Measurements from ENCODE around the gene NCOA1.

NCOA1 gene

DNA sequence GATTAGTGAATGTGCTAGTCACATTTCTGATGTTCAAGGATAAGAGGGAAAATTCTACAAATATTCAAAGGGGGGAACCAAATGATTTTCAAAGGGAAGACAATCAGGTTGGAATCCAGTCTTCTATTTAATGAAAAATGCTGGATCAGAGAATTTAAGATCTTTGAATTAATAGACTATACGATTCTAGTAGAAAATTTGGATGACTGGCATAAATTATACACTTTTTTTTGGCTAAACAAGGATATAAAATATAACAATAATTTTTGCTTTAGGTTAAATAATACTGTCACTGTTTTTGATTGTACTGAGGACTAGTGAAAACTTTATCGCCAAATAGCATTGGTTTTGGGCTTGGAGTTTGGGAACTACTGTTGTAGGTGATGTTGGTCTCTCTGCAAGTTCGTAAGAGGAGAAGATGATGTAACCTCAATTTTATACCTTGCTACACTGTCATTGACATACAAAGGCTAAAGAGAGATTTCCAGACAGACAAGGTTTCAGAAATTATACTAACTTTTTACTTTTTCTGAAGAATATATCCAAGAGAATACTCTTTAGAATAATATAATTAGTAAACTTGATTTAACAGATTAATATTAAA, 51.3 kb downstream of the NCOA1 start:
- Histone ChIP-seq H3K9me2 (replicated peaks; ENCODE audit: control insufficient read depth, low read length) (no peaks in the 10 kb centered on the region), H3K4me1 (ENCODE audit: control insufficient read depth, low read length) (peaks cover 15% of the 10 kb centered on the region), H4K20me1 (ENCODE audit: control insufficient read depth, insufficient read depth, low read depth, low read length) (no peaks in the 10 kb centered on the region), H3K4me2 (ENCODE audit: low read length) (no peak overlapping the region), H3K79me2 (ENCODE audit: control insufficient read depth, low read length) (no peaks in the 10 kb centered on the region), H3K9me3 (ENCODE audit: control insufficient read depth, insufficient read depth, low read length) (peaks cover 5% of the 10 kb centered on the region; the same call in 1 of the 2 replicates), H3F3A (ENCODE audit: control insufficient read depth, insufficient read depth) (no peaks in the 10 kb centered on the region), H3K27me3 (ENCODE audit: control insufficient read depth, low read length) (no peaks in the 10 kb centered on the region), H3K36me3 (ENCODE audit: control insufficient read depth, low read length) (no peaks in the 10 kb centered on the region), H3K27ac (ENCODE audit: low read depth, low read length) (no peak overlapping the region), H3K4me3 (ENCODE audit: low read length) (no peak overlapping the region)
- no peak for TF ChIP-seq EZH2phosphoT487 (IDR thresholded peaks at IDR 0.05; ENCODE audit: borderline replicate concordance, low read length)
- TF ChIP-seq, protein P1, sequence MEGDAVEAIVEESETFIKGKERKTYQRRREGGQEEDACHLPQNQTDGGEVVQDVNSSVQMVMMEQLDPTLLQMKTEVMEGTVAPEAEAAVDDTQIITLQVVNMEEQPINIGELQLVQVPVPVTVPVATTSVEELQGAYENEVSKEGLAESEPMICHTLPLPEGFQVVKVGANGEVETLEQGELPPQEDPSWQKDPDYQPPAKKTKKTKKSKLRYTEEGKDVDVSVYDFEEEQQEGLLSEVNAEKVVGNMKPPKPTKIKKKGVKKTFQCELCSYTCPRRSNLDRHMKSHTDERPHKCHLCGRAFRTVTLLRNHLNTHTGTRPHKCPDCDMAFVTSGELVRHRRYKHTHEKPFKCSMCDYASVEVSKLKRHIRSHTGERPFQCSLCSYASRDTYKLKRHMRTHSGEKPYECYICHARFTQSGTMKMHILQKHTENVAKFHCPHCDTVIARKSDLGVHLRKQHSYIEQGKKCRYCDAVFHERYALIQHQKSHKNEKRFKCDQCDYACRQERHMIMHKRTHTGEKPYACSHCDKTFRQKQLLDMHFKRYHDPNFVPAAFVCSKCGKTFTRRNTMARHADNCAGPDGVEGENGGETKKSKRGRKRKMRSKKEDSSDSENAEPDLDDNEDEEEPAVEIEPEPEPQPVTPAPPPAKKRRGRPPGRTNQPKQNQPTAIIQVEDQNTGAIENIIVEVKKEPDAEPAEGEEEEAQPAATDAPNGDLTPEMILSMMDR (IDR thresholded peaks at IDR 0.05; ENCODE audit: low read depth, low read length, poor library complexity, severe bottlenecking) = no peak

DNA sequence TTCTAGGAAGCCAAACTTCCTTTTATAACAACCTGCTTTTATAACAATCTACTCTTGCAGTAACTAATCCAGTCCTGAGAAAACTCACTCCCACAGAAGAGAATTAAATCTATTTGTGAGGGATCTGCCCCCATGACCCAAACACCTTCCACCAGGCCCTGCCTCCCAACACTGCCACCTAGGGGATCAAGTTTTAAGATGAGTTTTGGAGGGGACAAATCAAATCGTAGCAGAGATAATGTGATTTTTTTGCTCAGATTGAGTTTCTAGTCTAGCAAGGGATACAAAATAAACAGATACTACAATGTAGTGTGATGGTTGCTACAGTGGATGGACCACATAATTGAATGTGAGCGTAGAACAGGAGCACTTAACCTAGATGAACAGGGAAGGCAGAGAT, 52.2 kb downstream of the NCOA1 start:
- H3K79me2 ChIP-seq (ENCODE audit: control insufficient read depth, low read length) = no peaks in the 10 kb centered on the region
- no peak overlapping the region for H3K4me3 ChIP-seq (ENCODE audit: low read length)
- H3K4me1 ChIP-seq (ENCODE audit: control insufficient read depth, low read length) = peaks cover 14% of the 10 kb centered on the region
- H3K27ac ChIP-seq (ENCODE audit: low read depth, low read length) = no peak overlapping the region
- no peaks in the 10 kb centered on the region for H3K9me2 ChIP-seq (replicated peaks; ENCODE audit: control insufficient read depth, low read length)
- no peak for TF ChIP-seq EZH2phosphoT487 (IDR thresholded peaks at IDR 0.05; ENCODE audit: borderline replicate concordance, low read length)
- TF ChIP-seq, protein P1 (IDR thresholded peaks at IDR 0.05; ENCODE audit: low read depth, low read length, poor library complexity, severe bottlenecking) = peak; percentile 68
- H4K20me1 ChIP-seq (ENCODE audit: control insufficient read depth, insufficient read depth, low read depth, low read length) = no peaks in the 10 kb centered on the region
- H3F3A ChIP-seq (ENCODE audit: control insufficient read depth, insufficient read depth) = no peaks in the 10 kb centered on the region
- H3K36me3 ChIP-seq (ENCODE audit: control insufficient read depth, low read length) = no peaks in the 10 kb centered on the region
- H3K4me2 ChIP-seq (ENCODE audit: low read length) = no peak overlapping the region
- H3K9me3 ChIP-seq (ENCODE audit: control insufficient read depth, insufficient read depth, low read length) = peaks cover 1% of the 10 kb centered on the region; the same call in 1 of the 2 replicates
- no peaks in the 10 kb centered on the region for H3K27me3 ChIP-seq (ENCODE audit: control insufficient read depth, low read length)

DNA sequence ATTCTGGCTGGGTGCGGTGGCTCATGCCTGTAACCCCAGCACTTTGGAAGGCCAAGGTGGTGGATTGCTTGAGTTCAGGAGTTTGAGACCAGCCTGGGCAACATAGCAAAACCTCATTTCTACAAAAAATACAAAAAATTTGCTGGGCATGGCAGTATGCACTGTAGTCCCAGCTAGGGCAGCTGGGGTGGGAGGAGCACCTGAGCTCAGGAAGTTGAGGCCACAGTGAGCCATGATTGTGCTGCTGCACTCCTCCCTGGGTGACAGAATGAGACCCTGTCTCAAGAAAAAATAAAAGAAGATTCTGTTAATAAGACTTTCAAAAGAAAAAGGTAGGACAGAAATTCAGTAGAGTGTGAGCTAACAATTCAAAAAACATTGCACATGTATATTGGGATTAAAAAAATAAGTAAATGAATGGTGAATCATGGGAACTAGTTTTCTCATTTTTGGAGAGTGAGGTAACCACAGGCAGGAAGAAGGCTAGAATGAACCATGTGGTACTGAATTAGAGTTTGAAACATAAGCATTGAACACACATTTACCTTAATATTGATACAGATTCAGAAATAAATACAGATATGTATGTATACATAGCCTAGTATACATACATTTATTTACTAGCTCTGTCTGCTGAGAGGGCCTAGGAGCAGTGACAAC, 53.5 kb downstream of the NCOA1 start:
- H3K4me1 ChIP-seq (ENCODE audit: control insufficient read depth, low read length) = peaks cover 1% of the 10 kb centered on the region; the same call in 1 of the 2 replicates
- H3K36me3 ChIP-seq (ENCODE audit: control insufficient read depth, low read length) = no peaks in the 10 kb centered on the region
- H3K27ac ChIP-seq (ENCODE audit: low read depth, low read length) = no peak overlapping the region
- no peaks in the 10 kb centered on the region for H3K9me2 ChIP-seq (replicated peaks; ENCODE audit: control insufficient read depth, low read length)
- no peaks in the 10 kb centered on the region for H3K9me3 ChIP-seq (ENCODE audit: control insufficient read depth, insufficient read depth, low read length)
- H3K4me3 ChIP-seq (ENCODE audit: low read length) = no peak overlapping the region
- H3F3A ChIP-seq (ENCODE audit: control insufficient read depth, insufficient read depth) = no peaks in the 10 kb centered on the region
- H3K27me3 ChIP-seq (ENCODE audit: control insufficient read depth, low read length) = no peaks in the 10 kb centered on the region
- H4K20me1 ChIP-seq (ENCODE audit: control insufficient read depth, insufficient read depth, low read depth, low read length) = no peaks in the 10 kb centered on the region
- TF ChIP-seq EZH2phosphoT487 (IDR thresholded peaks at IDR 0.05; ENCODE audit: borderline replicate concordance, low read length) = no peak
- TF ChIP-seq, protein P1 (IDR thresholded peaks at IDR 0.05; ENCODE audit: low read depth, low read length, poor library complexity, severe bottlenecking) = no peak
- no peak overlapping the region for H3K4me2 ChIP-seq (ENCODE audit: low read length)
- no peaks in the 10 kb centered on the region for H3K79me2 ChIP-seq (ENCODE audit: control insufficient read depth, low read length)
